Left hindlimb (tissue), 1 donor: ENCODE results near the gene ZNF655.
A peak's percentile ranks its signal among the peaks of the same experiment; 100 is the strongest.
"Not testable (repeated sequence)": the region's sequence is repeated elsewhere in the genome, so short reads cannot be mapped to it uniquely, and the experiment has no call there.

Source experiments
- DNase-seq: peaks from one replicate; pipeline ENCODE4 v3.0.0-alpha.2; 2018

ZNF655 gene

GRCh38 chr7:99560834-99561736, 2.6 kb downstream of the ZNF655 start:
- no peak for DNase-seq

DNA sequence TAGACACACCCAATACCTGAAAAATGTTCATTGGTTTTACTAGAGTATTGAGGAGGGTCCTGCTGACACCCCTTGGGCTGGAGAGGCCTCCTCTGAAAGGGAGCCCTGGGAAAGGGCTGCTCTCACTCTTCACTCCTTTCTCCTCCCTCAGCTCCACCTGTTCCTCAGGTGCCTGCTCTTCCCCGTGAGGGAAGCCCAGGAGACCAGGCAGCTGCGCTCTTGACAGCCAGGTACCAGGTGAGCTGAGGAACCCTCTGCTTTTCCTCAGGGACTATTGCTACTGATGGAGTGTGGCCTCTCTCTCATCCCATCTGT, 3.3 kb downstream of the ZNF655 start:
- no peak for DNase-seq

DNA sequence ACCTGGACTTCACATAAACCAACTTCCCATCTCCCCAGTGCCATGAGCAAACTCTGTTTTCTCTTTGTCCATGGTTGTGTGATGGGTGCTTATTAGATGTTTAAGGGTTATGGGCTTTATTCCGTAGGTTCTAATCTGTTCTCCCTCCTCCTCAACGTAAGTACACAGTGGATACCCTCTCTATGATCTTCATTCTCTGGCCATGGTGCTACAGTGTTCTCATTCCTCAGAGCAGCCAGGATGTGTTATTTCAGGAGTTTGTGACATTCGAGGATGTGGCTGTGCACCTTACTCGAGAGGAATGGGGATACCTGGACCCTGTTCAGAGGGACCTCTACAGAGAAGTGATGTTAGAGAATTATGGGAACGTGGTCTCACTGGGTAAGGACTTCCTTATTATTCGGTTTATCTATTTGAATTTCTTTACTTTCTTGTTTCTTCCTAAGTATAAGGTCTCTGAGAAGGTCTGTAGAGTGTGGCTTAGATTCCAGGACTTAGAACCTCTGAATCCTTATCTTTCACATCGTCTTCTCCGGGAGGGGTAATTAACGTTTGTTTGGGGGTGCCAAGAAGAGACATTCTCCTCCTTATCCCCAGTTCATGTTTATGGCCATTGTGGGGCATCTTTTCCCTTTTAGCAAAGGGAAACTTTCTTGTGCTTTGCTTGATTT, 3.8 kb downstream of the ZNF655 start:
- no peak for DNase-seq

GRCh38 chr7:99562832-99563231, 4.4 kb downstream of the ZNF655 start:
- DNase-seq, result no peak

DNA sequence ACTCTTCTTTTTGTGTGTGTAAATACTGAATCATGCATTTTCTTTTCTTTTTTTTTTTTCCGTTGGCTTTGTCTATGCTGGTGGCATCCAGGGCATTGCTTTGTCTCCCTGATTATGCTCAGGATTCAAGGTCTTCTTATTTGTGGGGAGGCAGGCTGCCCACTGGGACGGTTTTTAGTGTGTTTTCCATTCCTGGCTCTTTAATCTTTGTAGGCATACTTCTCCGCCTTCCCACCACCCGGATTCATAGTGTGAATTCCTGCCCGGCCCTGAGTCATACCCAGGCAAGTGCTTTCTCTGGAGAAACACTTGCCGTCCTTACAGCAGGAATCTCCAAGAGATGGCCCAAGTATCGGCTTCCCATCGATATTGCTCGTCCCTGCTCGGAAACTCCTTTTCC, 5.2 kb downstream of the ZNF655 start:
- DNase-seq, result no peak

DNA sequence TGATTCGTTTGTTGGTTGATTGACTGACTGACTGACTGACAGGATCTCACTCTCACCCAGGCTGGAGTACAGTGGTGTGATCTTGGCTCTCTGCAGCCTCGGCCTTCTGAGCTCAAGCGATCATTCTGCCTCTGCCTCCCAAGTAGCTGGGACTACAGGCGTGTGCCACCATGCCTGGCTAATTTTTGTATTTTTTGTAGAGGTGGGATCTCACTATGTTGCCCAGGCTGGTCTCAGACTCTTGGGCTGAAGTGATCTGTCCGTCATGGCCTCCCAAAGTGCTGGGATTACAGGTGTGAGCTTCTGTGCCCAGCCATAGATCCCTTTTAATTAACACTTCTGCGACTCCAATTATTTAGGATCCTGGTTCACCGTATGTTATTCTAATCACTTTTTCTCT, 10.3 kb downstream of the ZNF655 start:
- DNase-seq, result not testable (repeated sequence)

GRCh38 chr7:99571768-99572167, 13.3 kb downstream of the ZNF655 start:
- no peak for DNase-seq

DNA sequence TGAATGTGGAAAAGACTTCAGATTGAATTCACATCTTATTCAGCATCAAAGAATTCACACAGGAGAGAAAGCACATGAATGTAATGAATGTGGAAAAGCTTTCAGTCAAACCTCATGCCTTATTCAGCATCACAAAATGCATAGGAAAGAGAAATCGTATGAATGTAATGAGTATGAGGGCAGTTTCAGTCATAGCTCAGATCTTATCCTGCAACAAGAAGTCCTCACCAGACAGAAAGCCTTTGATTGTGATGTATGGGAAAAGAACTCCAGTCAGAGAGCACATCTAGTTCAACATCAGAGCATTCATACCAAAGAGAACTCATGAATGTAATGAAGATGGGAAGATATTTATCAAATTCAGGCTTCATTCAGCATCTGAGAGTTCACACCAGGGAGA, 14.8 kb downstream of the ZNF655 start:
- DNase-seq, result no peak

DNA sequence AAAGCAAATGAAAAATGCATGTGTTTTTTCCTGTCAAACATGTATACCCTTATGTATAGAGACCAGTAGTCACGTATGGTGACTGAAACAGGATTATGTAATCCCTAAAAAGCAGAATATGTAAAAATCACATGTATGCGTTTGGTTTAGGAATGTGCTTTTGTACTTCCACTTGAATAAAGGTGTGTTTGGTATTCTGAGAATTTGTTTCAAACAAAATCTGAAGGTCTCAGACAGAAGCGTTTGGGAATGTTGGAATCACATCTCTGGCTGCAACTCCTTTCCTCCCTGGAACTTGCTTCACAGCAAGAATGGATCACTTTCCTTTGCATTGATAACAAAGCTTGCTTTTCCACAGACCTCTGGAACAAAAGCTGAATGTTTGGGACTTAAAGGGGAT, 17.8 kb downstream of the ZNF655 start:
- DNase-seq, result no peak

GRCh38 chr7:99579281-99579955, 21.0 kb downstream of the ZNF655 start:
- no peak for DNase-seq

DNA sequence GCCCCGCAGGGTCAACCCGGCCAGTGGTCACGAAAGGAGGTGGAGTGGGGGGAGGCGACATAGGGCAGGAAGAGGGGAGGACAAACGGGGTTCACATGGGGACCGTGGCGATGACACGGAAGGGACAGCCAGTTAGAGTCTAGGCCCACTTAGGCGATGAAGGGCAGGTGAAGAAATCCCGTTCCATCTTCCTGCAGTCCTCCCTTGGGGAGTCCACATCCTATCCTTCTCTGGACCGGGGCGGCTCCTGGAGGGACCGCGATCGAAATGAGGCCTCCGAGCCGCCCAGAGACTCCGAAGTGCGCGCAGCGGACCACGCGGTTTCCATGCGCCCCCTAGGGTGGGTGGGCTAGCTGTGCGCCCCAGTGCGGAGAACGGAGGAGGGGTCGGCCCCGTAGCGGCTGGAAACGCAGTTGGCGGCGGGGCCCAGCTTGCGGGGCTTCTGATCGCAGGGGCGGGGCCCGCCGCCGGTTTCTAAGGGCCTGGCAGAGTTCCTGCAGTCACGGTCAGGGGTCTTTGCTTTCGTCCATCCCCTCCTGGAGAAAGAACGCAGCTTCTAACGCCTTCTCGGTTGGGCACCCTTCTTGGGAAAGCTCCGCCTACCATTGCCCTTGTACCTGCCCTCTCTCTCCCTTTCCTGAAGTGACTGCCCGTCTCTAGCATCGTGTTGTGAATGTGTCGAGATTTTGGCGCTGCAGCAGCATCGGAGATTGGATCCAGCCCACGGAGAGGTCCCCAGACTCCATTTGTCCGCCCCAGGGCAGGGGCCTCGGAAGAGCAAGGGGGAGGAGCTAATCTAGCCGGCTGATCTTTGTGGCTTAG, 21.7 kb downstream of the ZNF655 start:
- peak; percentile 54 for DNase-seq

DNA sequence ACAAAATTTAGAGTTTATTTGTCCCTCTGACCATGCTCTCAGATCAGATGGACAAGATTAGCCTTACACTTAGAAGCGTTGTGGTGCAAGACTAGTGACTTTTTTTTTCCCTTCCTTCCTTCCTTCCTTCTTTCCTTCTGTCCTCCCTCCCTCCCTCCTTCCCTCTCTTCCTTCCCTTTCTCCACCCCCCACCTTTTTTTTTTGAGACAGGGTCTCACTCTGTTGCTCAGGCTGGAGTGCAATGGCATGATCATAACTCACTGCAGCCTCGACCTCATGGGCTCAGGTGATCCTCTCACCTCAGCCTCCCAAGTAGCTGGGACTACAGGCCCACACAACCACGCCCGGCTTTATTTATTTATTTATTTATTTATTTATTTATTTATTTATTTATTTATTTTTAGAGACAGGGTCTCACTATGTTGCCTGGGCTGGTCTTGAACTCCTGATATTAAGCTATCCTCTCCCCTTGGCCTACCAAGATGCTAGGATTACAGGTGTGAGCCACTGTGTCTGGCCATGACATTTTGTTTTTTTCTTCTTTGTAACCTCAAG, 22.4 kb downstream of the ZNF655 start:
- DNase-seq, result not testable (repeated sequence)

GRCh38 chr7:99588868-99589267, 30.4 kb downstream of the ZNF655 start:
- no peak for DNase-seq

DNA sequence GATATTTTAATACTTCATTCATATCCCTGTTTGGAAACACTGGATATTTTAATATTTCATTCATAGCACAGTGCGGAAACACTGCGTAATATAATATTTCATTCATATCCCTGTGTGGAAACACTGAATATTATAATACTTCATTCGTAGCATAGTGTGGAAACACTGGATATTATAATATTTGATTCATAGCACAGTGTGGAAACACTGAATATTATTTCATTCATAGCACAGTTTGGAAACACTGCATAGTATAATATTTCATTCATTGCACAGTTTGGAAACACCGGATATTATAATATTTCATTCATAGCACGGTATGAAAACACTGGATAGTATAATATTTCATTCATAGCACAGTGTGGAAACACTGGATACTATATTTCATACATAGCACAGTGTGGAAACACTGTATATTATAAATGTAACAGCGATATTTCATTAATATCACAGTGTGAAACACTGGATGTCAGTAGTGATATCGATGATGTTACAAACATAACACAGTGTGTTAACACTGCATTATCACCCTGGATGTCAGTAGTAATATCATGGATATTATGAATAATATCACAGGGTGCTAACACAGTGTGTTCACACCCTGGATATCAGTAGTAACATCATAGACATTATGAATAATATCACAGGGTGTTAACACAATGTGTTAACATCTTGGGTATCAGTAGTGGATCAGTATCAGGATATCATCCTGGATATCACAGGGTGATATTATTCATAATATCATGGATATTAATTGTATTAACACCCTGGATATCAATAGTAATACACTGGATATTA, 36.7 kb downstream of the ZNF655 start:
- no peak for DNase-seq

DNA sequence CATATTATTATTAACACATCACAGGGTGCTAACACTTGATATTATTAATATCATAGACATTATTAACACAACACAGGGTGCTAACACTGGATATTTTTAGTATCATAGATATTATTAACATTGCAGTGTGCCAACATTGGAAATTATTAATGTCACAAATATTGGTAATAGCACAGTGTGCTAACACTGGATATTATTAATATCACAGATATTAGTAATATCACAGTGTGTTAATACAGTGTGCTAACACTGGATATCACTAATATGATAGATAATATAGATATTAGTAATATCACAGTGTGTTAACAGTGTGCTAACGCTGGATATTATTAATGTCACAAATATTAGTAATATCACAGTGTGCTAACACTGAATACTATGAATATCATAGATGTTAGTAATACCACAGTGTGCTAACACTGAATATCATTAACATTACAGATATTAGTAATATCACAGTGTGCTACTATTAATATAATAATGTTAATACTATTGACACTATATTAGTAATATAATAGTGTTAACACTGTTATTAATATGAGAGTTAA, 38.0 kb downstream of the ZNF655 start:
- DNase-seq, result no peak

DNA sequence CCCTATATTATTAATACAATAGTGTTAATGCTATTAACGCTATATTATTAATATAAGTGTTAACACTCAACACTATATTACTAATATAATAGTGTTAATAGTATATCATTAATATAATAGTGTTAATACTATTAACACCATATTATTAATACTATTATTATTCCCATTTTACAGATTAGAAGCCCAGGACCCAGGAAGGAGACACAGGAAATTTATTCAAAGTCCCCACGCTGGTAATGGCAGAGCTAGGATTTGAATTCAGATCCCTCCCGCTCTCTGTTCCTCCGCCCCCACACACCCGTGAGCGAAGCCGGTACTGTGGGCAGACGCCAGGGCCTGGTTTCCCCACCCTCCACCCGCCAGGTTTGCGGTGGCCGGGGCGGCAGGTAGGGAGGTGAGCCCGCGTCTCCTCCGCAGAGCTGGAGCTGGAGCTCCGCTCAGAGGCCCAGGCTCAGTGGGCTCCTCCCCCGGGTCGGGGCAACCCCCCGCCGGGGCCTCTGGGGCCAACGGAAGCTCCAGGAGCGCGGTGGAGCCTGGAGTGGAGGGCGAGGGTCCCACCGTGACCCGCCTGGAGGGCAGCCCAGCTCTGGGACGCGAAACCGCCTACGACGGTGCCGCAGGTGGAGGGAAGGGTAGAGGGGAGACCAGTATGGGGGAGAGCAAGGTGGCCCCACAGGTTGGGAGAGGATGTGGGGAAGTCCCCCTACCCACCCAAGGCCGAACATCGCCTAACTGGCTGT, 39.5 kb downstream of the ZNF655 start, which contains the start of gene TMEM225B:
Gene TMEM225B (plus strand): TSS at position 506 of the 740 bp plus-strand sequence. CDS start 6,122 bp downstream, outside the sequence.
- DNase-seq, result no peak

GRCh38 chr7:99599836-99600235, 41.4 kb downstream of the ZNF655 start:
- DNase-seq, result no peak

DNA sequence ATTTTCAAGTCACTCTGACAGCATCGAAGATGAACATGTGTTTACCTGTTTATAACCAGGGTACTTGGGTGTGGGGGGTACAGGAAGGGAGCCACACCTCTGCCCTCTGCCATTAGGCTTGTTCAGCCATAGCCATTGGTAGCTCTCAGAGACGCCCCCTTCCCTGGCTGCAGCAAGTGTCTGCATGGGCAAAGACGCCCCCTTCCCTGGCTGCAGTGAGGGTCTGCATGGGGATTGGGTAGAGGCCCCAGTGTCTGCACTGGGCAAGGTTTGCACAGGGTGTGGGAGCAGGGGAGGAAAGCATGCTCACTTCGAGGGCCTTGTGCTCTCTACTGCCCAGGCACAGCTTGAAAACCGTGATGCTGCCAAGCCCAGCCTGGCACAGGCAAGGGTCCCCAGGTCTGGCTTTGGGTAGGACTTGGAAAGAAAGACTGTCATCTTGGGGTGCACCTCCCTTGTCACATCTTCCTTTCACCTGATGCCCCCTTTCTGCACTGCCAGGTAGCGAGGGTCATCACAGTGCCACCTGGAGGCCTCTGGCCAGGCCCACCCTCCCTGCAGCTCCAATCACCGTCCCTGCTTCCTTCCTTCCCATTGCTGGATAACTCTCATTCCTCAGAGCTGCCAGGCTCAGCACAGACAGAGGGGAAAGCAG, 43.3 kb downstream of the ZNF655 start:
- no peak for DNase-seq

GRCh38 chr7:99605527-99605926, 47.1 kb downstream of the ZNF655 start:
- DNase-seq, result no peak

DNA sequence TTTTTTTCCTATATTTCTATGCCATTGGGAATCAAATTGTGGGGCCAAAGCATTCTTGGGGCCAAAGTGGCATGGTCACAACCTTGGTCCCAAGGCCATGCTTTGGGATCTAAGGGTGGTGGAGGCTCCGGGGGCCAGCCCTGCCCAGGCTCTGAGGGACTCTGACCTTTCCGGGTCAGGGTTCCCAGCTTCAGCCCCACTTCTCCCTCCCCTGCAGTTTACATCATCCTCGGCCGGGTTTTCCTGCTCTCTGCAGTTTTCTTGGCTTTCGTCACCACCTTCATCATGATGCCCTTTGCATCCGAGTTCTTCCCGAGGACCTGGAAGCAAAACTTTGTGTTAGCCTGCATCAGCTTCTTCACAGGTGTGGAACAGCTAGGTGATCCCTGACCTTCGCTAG, 48.1 kb downstream of the ZNF655 start:
- no peak for DNase-seq
